Endodermal cell (in vitro differentiated cells): ENCODE measurements around the gene PLXNC1. TPM values are rescaled to one million over a fixed set of nuclear protein-coding genes. Genes with fewer than 3 reads are reported as not detected.
A peak's percentile ranks its signal among the peaks of the same experiment; 100 is the strongest.

Source experiments
- DNase-seq: peaks from one replicate; pipeline ENCODE4 v3.0.0-alpha.2; 2017
- H3K27ac ChIP-seq: 2 replicates; pipeline ENCODE4 v1.5.1; 2013; ENCODE audit warnings: mild to moderate bottlenecking, low read depth, low read length, moderate library complexity
- H3K27me3 ChIP-seq: 2 replicates; pipeline ENCODE4 v1.6.1; 2013; ENCODE audit warnings: mild to moderate bottlenecking, low read length, moderate library complexity; ENCODE audit not compliant: insufficient read depth, control insufficient read depth, poor library complexity, severe bottlenecking
- H3K36me3 ChIP-seq: 2 replicates; pipeline ENCODE4 v1.7.0; 2013; ENCODE audit warnings: mild to moderate bottlenecking, low read length, moderate library complexity; ENCODE audit not compliant: control insufficient read depth, insufficient read depth
- H3K4me1 ChIP-seq: one replicate; pipeline ENCODE4 v1.7.0; 2013; ENCODE audit warnings: low read length; ENCODE audit not compliant: control insufficient read depth, insufficient read depth
- H3K4me3 ChIP-seq: 2 replicates; pipeline ENCODE4 v1.5.1; 2013; ENCODE audit warnings: mild to moderate bottlenecking, low read length, moderate library complexity
- H3K9ac ChIP-seq: 2 replicates; pipeline ENCODE4 v1.6.1; 2013; ENCODE audit warnings: mild to moderate bottlenecking, low read length, moderate library complexity; ENCODE audit not compliant: poor library complexity, severe bottlenecking; ENCODE audit errors: extremely low read depth
- H3K9me3 ChIP-seq: 2 replicates; pipeline ENCODE4 v1.6.1; 2013; ENCODE audit warnings: mild to moderate bottlenecking, low read length, moderate library complexity; ENCODE audit not compliant: control insufficient read depth
- H3K27ac Mint-ChIP-seq: 2 replicates; pipeline ENCODE4 v1.8.0; 2020; ENCODE audit warnings: mixed read lengths
- H3K27me3 Mint-ChIP-seq: 2 replicates; pipeline ENCODE4 v1.8.0; 2021; ENCODE audit warnings: mild to moderate bottlenecking, mixed read lengths; ENCODE audit not compliant: insufficient read depth
- H3K36me3 Mint-ChIP-seq: 2 replicates; pipeline ENCODE4 v1.8.0; 2020; ENCODE audit warnings: low read depth, mixed read lengths
- H3K4me1 Mint-ChIP-seq: 2 replicates; pipeline ENCODE4 v1.8.0; 2020; ENCODE audit warnings: mixed read lengths
- H3K4me3 Mint-ChIP-seq: 2 replicates; pipeline ENCODE4 v1.8.0; 2020; ENCODE audit warnings: mild to moderate bottlenecking, moderate library complexity, mixed read lengths
- H3K9me3 Mint-ChIP-seq: 2 replicates; pipeline ENCODE4 v1.8.0; 2020; ENCODE audit warnings: mild to moderate bottlenecking, mixed read lengths
- CTCF ChIP-seq: fragments of 200-600 bp; sonication (generic); conservative IDR thresholded peaks from 2 replicates; pipeline ENCODE4 v1.5.0; 2021; ENCODE audit warnings: antibody characterized with exemption, mild to moderate bottlenecking
- WGBS, 2 experiments: methylation state at CpG; one replicate each; pipeline versions ENCODE4 v1.1.5 to v1.1.7; 2013; ENCODE audit warnings: missing lambda C conversion rate in 2 of 2, mixed read lengths in 1 of 2; ENCODE audit not compliant: insufficient coverage in 1 of 2, insufficient read length in 1 of 2; 5-methylcytosine and 5-hydroxymethylcytosine counted together
- total RNA-seq, 2 donors: library from RNA; stranded (reverse); fragmentation: NEBNext Ultra II Directional in 1 of 2; extraction: Animal tissue kit (Norgen Biotek cat#: 25700) in 1 of 2; gene quantifications; 2 replicates in 1 of 2; 3 replicates in 1 of 2; pipeline ENCODE4 v1.2.1, GENCODE V29; 2021

Gene PLXNC1
- total RNA-seq, 2 donors from 2014 or later = 1.6 to 1.9 TPM

GRCh38 chr12:94110258-94110657 lies 38.1 kb upstream of the PLXNC1 start:
- Histone ChIP-seq H3K9ac (no peak overlapping the region), H3K36me3 (no peaks in the 10 kb centered on the region), H3K4me1 (no peaks in the 10 kb centered on the region), H3K4me3 (no peak overlapping the region), H3K9me3 (peaks cover 11% of the 10 kb centered on the region), H3K27me3 (no peaks in the 10 kb centered on the region), H3K27ac (no peak overlapping the region)
- 86 to 88% methylated on average over 6 to 9 of the region's 9 CpGs for WGBS, 2 experiments
- Mint-ChIP-seq H3K4me3 (no peak overlapping the region), H3K27me3 (peaks cover 12% of the 10 kb centered on the region), H3K27ac (no peak overlapping the region), H3K4me1 (peaks cover 10% of the 10 kb centered on the region), H3K9me3 (peaks cover 7% of the 10 kb centered on the region), H3K36me3 (no peaks in the 10 kb centered on the region)
- TF ChIP-seq CTCF = peak; percentile 53
- DNase-seq = peak; percentile 68

GRCh38 chr12:94111302-94111701 lies 37.1 kb upstream of the PLXNC1 start:
- WGBS, 2 experiments = 91 to 100% methylated on average over 1 to 2 of the region's 2 CpGs
- Mint-ChIP-seq H3K27ac (no peak overlapping the region), H3K27me3 (peaks cover 10% of the 10 kb centered on the region), H3K36me3 (no peaks in the 10 kb centered on the region), H3K9me3 (peaks cover 7% of the 10 kb centered on the region), H3K4me3 (no peak overlapping the region), H3K4me1 (peaks cover 12% of the 10 kb centered on the region)
- Histone ChIP-seq H3K27me3 (no peaks in the 10 kb centered on the region), H3K27ac (no peak overlapping the region), H3K9ac (no peak overlapping the region), H3K36me3 (no peaks in the 10 kb centered on the region), H3K9me3 (peaks cover 11% of the 10 kb centered on the region), H3K4me1 (no peaks in the 10 kb centered on the region), H3K4me3 (no peak overlapping the region)
- no peak for DNase-seq
- TF ChIP-seq CTCF = no peak

GRCh38 chr12:94112121-94112520 lies 36.3 kb upstream of the PLXNC1 start:
- Histone ChIP-seq H3K4me1 (no peaks in the 10 kb centered on the region), H3K36me3 (no peaks in the 10 kb centered on the region), H3K27ac (no peak overlapping the region), H3K27me3 (no peaks in the 10 kb centered on the region), H3K4me3 (no peak overlapping the region), H3K9ac (no peak overlapping the region), H3K9me3 (peaks cover 11% of the 10 kb centered on the region)
- Mint-ChIP-seq H3K4me3 (no peak overlapping the region), H3K4me1 (peaks cover 12% of the 10 kb centered on the region), H3K27ac (no peak overlapping the region), H3K27me3 (peaks cover 9% of the 10 kb centered on the region), H3K9me3 (peaks cover 7% of the 10 kb centered on the region), H3K36me3 (no peaks in the 10 kb centered on the region)
- no peak for DNase-seq
- TF ChIP-seq CTCF = no peak
- 86 to 89% methylated on average over 1 to 2 of the region's 2 CpGs for WGBS, 2 experiments
